Ishikawa (cell line): ENCODE data around the gene ASPDH.

Source experiments
- CEBPB ChIP-seq: IDR thresholded peaks from 2 replicates; pipeline ENCODE4 v1.6.1; 2012
- CREB1 ChIP-seq: IDR thresholded peaks from 2 replicates; pipeline ENCODE4 v1.6.1; 2012; ENCODE audit warnings: low read depth
- EGR1 ChIP-seq: IDR thresholded peaks from 2 replicates; pipeline ENCODE4 v1.6.1; 2012
- EP300 ChIP-seq: IDR thresholded peaks from 2 replicates; pipeline ENCODE4 v1.6.1; 2012; ENCODE audit warnings: borderline replicate concordance
- FOXM1 ChIP-seq: IDR thresholded peaks from 2 replicates; pipeline ENCODE4 v1.6.1; 2012; ENCODE audit warnings: low read depth, borderline replicate concordance
- MAX ChIP-seq: IDR thresholded peaks from 2 replicates; pipeline ENCODE4 v1.6.1; 2012
- NFIC ChIP-seq: IDR thresholded peaks from 2 replicates; pipeline ENCODE4 v1.6.1; 2012
- RAD21 ChIP-seq: IDR thresholded peaks from 2 replicates; pipeline ENCODE4 v1.6.1; 2012; ENCODE audit warnings: low read depth
- REST ChIP-seq: IDR thresholded peaks from 2 replicates; pipeline ENCODE4 v1.6.1; 2012; ENCODE audit warnings: low read depth, mild to moderate bottlenecking
- TAF1 ChIP-seq: IDR thresholded peaks from 2 replicates; pipeline ENCODE4 v1.6.1; 2012; ENCODE audit warnings: low read depth, mild to moderate bottlenecking
- TCF12 ChIP-seq: IDR thresholded peaks from 2 replicates; pipeline ENCODE4 v1.6.1; 2012; ENCODE audit warnings: low read depth
- TEAD4 ChIP-seq: IDR thresholded peaks from 2 replicates; pipeline ENCODE4 v1.6.1; 2012
- USF1 ChIP-seq: IDR thresholded peaks from 2 replicates; pipeline ENCODE4 v1.6.1; 2012
- YY1 ChIP-seq: IDR thresholded peaks from 2 replicates; pipeline ENCODE4 v1.6.1; 2012; ENCODE audit warnings: low read depth
- ZBTB7A ChIP-seq: IDR thresholded peaks from 2 replicates; pipeline ENCODE4 v1.6.1; 2012; ENCODE audit warnings: low read depth

The ASPDH gene

GRCh38 chr19:50501568-50502475 is 11.9 kb downstream of the ASPDH start:
- TF ChIP-seq EGR1 (no peak), YY1 (no peak), ZBTB7A (no peak), TAF1 (no peak), TEAD4 (no peak), REST (no peak), USF1 (no peak), EP300 (no peak), CREB1 (no peak), CEBPB (no peak), NFIC (no peak), MAX (no peak)

- TF ChIP-seq RAD21 = no peak
- TF ChIP-seq CEBPB = no peak
- TF ChIP-seq USF1 = no peak
- TF ChIP-seq CREB1 = no peak
- no peak for TF ChIP-seq YY1
- TF ChIP-seq TCF12 = no peak
- no peak for TF ChIP-seq REST
- TF ChIP-seq EP300 = no peak
- no peak for TF ChIP-seq EGR1
- TF ChIP-seq NFIC = no peak
- TF ChIP-seq MAX = no peak
Observed at GRCh38 chr19:50501186-50501567, 12.5 kb downstream of the ASPDH start.

GRCh38 chr19:50500753-50501151 is 13.0 kb downstream of the ASPDH start:
- TF ChIP-seq RAD21 = no peak
- no peak for TF ChIP-seq USF1
- no peak for TF ChIP-seq YY1
- TF ChIP-seq TAF1 = no peak
- TF ChIP-seq EP300 = no peak
- no peak for TF ChIP-seq CREB1
- TF ChIP-seq EGR1 = no peak

GRCh38 chr19:50500060-50500752 is 13.5 kb downstream of the ASPDH start:
- no peak for TF ChIP-seq REST
- no peak for TF ChIP-seq MAX
- TF ChIP-seq FOXM1 = no peak
- no peak for TF ChIP-seq EGR1
- TF ChIP-seq TEAD4 = no peak
- TF ChIP-seq TAF1 = no peak
- no peak for TF ChIP-seq CEBPB
- no peak for TF ChIP-seq USF1
- no peak for TF ChIP-seq CREB1
- no peak for TF ChIP-seq ZBTB7A
- TF ChIP-seq EP300 = no peak
- no peak for TF ChIP-seq RAD21
- no peak for TF ChIP-seq YY1
- TF ChIP-seq TCF12 = no peak
